K562 treated with DMSO at 1 percent for 4 hours (cell line): Measurements from ENCODE around the gene LAMA4. TPM values are rescaled to one million over a fixed set of nuclear protein-coding genes. Genes with fewer than 3 reads are reported as not detected.

Source experiments
- total RNA-seq: library from RNA; unstranded; fragments of 300-600 nt; gene quantifications from 2 replicates; pipeline ENCODE4 v1.2.3, GENCODE V29; 2022; ENCODE audit not compliant: insufficient read depth

Gene LAMA4, protein sequence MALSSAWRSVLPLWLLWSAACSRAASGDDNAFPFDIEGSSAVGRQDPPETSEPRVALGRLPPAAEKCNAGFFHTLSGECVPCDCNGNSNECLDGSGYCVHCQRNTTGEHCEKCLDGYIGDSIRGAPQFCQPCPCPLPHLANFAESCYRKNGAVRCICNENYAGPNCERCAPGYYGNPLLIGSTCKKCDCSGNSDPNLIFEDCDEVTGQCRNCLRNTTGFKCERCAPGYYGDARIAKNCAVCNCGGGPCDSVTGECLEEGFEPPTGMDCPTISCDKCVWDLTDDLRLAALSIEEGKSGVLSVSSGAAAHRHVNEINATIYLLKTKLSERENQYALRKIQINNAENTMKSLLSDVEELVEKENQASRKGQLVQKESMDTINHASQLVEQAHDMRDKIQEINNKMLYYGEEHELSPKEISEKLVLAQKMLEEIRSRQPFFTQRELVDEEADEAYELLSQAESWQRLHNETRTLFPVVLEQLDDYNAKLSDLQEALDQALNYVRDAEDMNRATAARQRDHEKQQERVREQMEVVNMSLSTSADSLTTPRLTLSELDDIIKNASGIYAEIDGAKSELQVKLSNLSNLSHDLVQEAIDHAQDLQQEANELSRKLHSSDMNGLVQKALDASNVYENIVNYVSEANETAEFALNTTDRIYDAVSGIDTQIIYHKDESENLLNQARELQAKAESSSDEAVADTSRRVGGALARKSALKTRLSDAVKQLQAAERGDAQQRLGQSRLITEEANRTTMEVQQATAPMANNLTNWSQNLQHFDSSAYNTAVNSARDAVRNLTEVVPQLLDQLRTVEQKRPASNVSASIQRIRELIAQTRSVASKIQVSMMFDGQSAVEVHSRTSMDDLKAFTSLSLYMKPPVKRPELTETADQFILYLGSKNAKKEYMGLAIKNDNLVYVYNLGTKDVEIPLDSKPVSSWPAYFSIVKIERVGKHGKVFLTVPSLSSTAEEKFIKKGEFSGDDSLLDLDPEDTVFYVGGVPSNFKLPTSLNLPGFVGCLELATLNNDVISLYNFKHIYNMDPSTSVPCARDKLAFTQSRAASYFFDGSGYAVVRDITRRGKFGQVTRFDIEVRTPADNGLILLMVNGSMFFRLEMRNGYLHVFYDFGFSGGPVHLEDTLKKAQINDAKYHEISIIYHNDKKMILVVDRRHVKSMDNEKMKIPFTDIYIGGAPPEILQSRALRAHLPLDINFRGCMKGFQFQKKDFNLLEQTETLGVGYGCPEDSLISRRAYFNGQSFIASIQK (N-terminal part only)
- not detected in 2 replicates for total RNA-seq

DNA sequence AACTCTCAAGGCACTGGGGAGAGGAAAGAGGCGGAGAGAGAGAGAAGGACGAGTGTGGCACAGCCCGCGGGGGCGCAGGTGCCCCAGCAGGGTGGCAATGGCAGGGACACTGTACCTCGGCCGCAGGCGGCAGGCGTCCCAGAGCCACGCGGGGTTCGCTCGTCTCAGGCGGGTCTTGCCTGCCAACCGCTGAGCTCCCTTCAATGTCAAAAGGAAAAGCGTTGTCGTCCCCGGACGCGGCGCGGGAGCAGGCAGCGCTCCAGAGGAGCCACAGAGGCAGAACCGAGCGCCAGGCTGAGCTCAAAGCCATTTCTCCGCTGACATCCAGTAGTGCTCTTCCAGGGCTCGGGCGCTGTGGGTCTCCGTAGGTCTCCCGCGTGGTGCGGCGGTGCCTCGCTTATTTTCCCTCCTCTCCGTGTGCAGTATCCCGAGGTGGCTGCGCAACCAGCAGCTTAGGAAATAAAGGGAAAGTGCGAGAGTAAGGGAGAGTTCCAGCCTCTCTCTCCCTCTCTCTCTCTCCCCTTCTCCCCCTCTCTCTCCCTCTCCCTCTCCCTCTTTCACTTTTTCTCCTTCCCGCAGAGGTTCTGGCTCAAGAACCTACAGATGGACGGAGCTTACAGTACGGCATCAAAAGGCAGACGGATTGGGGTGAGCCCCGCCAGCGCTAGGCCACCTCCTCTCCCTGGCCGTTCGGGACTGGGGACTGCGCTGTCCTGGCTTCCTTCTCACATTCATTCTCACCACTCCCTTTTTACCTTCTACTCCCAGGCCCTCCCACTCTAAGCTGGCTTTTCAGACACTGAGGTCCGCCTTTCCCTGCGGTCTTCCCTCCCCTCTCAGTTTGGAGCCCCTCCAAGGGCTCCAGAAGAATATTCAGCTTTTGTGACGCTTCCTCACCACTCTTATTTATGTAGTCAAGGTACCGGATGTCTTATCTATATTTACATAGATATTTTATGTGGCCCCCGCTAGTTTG, at the start of gene LAMA4:
TSS of gene LAMA4 (minus strand) at position 727 of the 976 bp plus-strand sequence. CDS start at position 310, 417 bp downstream.

DNA sequence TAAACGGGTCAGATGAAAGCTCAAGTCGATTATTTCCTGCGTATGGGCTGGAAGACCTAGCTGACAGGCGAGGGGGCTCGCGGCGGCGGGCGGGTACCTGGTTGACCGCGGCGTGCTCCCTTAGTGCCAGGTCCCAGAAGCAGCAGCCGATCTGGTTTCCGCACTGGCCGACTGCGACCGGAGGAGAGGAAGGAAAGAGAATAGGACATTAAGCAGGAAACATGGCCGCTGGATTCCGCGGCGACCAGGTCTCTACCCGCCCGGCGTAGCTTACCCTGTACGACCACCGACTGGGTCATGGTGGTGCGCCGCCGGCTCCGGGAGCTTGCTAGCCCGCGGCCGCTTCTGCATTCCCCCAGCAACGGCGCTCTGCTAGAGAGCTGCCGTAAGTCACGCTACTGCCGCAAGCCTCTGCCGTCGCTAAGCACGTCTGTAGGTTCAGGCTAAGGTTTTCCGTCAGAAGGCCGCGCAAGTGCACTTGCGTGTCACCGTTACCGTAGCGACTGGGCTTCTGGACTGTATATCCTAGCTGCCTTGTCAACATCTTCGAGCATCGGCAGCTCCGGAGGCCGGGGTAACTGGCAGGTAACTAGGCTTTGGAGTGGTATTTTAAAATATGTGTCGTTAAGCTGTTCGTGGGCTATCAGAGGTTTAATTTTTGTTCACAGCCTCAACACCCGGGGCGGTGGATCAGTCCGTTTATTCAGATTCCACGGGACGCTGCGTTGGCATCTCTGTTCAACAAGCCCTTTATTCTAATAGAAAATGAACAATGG, 167.0 kb downstream of the LAMA4 start, which contains the start of the genes FAM229B and TUBE1:
TSS of gene FAM229B (plus strand) at position 456 of the 776 bp plus-strand sequence. CDS start 11,693 bp downstream, outside the sequence.
TSS of gene TUBE1 (minus strand) at position 347 of the 776 bp plus-strand sequence. CDS start at position 299, 48 bp downstream.

Other genes starting within 250 kb of the LAMA4 start
- gene CCN6, start 200.5 kb downstream of the LAMA4 start, total RNA-seq = 0.49 TPM in 1 of 2 replicates, not detected in the other
- 10.6 and 13.7 TPM in 2 replicates for gene TUBE1, start 167.1 kb downstream of the LAMA4 start, total RNA-seq
- gene FAM229B, start 167.0 kb downstream of the LAMA4 start, total RNA-seq = 0.62 TPM in 1 of 2 replicates, not detected in the other
- 29.1 and 36.0 TPM in 2 replicates for gene RFPL4B, start 92.8 kb upstream of the LAMA4 start, total RNA-seq